LNCAP (cell line): ENCODE data around the gene CKM.

Experiments
- TF ChIP-seq, protein P1 (sequence below): fragments of 450-650 bp; IDR thresholded peaks from 2 replicates; pipeline ENCODE4 v1.5.1; 2017; ENCODE audit warnings: mild to moderate bottlenecking

The CKM gene

DNA sequence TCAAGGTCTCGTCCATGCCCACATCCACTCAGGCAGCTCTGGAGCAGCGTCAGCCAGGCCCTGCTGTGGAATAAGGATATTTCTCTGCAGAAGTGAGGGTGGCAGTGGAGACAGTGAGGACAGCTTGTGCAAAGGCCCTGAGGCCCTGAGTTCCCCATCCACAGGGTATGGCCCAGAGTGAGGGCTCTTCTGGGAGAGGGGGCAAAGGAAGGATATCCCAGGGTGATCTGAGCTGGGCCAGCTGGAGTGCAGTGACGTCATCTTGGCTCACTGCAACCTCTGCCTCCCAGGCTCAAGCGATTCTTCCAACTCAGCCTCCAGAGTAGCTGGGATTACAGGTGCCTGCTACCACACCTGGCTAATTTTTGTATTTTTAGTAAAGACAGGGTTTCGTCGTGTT, 60.1 kb downstream of the CKM start:
- TF ChIP-seq, protein P1, sequence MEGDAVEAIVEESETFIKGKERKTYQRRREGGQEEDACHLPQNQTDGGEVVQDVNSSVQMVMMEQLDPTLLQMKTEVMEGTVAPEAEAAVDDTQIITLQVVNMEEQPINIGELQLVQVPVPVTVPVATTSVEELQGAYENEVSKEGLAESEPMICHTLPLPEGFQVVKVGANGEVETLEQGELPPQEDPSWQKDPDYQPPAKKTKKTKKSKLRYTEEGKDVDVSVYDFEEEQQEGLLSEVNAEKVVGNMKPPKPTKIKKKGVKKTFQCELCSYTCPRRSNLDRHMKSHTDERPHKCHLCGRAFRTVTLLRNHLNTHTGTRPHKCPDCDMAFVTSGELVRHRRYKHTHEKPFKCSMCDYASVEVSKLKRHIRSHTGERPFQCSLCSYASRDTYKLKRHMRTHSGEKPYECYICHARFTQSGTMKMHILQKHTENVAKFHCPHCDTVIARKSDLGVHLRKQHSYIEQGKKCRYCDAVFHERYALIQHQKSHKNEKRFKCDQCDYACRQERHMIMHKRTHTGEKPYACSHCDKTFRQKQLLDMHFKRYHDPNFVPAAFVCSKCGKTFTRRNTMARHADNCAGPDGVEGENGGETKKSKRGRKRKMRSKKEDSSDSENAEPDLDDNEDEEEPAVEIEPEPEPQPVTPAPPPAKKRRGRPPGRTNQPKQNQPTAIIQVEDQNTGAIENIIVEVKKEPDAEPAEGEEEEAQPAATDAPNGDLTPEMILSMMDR = no peak

GRCh38 chr19:45258862-45259261, 63.8 kb downstream of the CKM start:
- TF ChIP-seq, protein P1 = no peak

GRCh38 chr19:45256836-45257235, 65.8 kb downstream of the CKM start:
- TF ChIP-seq, protein P1 = no peak
